HG03469 (cell line): ENCODE data around the gene ARNT2.

Experiments used
- ATAC-seq: cut with Tn5 transposase; IDR thresholded peaks from one replicate; pipeline ENCODE4 v1.9.1; 2021; ENCODE audit warnings: mild to moderate bottlenecking, moderate library complexity, moderate number of reproducible peaks; ENCODE audit not compliant: unreplicated experiment

Gene ARNT2

DNA sequence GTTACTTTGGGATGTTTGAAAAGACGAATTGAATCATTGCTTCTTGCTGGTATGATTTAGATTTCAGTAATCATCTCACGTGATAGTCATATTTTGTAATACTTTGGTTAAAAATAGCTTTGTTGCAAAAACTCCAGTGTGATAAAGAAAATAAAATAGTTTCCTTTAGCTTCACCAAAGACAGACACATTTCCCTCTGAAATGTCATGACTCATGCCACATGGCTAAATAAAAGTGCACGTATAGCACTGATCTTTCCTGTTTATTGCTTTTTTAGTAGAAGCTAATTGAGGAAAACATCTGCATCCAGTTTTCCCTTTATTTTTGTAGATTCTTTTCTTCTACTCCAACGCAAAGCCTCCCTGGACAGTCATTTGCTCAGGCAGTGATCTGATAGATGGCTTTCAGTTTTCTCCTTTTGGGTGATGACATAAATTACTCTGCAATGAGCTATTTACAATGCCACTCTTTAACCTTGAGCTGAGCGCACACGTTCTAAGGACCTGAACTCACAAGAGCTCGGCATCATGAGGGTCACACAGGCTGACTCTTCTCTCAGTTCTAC, 84.9 kb downstream of the ARNT2 start:
- no peak for ATAC-seq

DNA sequence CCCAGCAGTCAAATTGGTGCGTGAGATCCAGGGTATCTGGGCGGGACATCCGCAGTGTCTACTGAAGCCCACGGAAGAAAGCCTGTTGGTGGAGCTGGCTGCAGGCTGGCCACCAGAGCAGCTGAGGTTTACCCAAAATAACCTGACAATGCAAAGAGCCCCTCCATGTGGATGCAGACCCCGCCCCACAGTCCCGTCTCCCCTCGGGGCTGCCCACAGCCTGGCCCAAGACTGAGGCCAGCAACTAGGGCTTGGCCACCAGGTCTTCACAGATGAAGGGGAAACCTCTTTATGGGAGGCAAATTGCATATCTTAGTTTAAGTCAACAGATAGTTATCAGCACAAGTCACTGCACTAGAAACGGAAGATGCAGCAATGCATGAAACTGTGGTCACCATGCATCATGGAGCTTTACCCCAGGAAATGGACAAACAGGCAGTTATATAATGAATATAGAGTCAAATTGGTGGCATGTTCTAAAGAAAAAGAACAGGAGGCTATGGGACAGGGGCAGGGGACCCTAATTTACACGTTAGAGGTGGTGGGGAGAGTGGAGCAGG, 86.3 kb downstream of the ARNT2 start:
- ATAC-seq: no peak

DNA sequence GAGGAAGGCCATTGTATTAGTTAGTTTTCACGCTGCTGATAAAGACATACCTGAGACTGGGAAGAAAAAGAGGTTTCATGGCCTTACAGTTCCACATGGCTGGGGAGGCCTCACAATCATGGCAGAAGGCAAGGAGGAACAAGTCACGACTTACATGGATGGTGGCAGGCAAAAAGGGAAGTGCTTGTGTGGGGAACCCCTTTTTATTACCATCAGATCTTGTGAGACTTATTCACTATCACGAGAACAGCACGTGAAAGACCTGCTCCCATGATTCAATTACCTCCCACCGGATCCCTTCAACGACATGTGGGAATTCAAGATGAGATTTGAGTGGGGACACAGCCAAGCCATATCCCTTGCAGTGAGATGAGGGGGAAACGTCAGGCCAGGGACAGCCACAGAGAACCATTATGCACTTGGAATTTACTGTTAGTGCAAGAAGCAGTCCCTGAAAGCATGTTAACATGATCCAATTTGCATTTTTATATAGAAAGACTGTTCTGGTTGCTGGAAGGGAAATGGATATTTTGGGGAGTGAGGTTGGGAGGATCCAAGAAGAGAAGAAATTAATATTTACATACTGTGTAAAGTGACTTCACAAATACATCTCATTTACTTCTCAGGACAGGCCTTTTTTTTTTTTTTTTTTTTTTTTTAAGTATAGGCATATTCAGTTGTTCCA, 87.1 kb downstream of the ARNT2 start:
- ATAC-seq: no peak

DNA sequence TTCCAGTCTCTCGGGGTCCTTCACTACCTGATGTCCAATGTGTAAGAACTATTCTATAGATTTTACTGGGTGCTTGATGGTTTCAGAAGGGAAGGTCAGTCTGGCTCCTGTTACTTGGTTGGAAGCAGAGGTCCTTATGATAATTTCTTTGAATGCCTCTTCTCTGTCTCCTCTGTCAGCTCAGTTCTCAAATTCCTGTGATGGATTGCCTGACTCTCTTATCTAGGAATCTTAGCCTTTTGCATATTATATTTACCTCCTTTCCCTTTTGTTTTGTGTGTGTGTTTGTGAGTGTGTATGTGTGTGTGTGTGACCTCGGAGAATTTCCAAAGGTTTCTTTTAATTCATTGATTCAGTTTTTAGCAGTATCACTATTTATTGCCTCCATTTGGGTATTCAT, 88.2 kb downstream of the ARNT2 start:
- no peak for ATAC-seq

DNA sequence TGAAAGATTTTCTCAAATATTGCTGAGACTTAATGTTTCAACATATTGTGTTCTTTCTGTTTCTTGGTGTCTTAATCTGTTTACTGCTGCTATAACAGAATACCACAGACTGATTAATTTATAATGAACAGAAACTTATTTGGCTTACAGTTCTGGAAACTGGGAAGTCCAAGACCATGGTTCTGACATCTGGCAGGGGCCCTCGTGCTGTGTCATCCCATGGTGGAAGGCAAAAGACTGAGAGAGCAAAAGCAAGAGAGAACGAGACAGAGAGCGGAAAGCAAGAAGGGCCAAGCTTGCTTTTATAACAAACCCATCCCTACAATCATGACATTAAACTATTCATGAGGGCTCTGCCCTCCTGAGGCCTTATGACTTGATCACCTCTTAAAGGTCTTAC, 88.7 kb downstream of the ARNT2 start:
- no peak for ATAC-seq

DNA sequence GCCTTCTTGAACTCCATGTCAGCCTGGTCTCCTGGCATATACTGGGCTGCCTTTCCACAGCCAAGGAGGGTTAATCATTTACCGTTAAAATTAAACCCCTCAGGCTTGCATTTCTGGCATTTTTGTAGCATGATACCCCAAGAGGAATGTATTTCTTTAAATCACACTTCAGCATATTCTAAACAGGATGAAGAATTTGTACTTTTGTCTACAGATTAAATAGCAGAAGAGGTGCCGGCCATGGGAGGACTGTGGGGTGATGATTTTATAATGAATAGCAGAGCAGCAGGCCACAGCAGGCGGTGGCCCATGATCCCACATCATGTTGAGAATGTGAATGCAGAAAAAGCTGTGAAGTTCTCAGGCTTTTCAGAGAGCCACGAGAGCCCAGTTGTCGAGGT, 90.2 kb downstream of the ARNT2 start:
- no peak for ATAC-seq

DNA sequence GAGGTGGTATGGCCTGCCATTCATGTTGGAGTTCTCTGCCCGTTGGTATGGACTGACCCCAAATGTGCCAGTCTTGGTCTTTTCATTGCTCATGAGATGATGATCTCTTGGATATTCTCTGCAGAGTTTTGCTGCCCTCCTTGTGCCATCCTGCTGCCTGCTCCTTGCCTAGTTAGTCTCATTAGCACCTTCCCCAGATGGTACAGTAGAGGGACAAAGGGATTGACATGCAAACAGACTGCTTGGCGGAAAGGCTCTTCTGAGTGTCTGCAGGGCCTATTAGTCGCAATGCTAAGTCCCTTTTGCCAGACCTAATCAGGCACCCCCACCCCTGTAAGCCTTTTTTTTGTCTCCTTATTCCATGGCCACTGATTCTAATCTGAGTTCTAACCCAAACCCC, 90.6 kb downstream of the ARNT2 start:
- no peak for ATAC-seq

DNA sequence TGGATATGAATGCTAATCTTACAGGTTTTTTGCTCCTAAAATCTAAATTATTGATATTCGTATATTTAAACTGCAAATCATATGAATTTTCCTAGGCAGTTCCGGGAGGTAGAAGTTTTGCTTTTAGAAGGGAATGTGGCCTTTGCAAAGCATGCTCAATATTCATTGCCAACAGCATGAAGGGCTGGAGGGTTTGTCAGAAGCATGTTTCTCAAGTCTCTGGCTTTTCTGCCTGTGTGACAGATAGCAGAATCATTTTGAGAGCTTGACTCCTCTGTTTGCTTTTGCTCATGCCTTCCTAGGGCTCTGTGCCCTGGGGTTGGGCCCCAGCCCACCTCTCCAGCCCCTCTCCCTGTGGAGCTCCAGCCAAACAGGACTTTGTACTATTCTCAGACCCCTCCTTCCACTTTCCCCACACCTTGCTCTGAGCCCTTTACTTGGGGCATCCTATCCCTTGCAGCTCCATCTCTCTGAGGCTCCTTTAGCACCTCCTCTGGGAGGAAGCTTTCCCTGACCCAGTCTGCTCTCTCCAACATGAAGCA, 91.3 kb downstream of the ARNT2 start:
- ATAC-seq: no peak

DNA sequence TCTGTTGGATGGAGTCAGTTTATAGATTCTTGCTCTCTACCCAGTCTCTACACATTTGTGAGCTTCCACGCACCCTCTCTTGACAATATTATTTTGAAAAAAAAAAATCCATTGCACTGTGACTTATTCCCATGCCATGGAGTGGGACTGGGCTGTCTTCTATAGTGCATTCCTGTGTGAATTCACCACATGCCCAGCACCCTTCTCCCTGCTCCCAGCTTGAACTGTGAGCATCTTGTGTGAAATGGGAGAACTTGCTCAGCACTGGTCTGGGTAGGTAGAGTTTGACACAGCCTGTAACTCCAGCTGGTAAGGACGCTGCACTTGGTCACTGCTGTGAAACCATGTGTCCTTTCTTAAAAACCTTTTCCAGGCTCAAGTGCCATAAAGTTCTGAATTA, 91.9 kb downstream of the ARNT2 start:
- ATAC-seq: no peak

DNA sequence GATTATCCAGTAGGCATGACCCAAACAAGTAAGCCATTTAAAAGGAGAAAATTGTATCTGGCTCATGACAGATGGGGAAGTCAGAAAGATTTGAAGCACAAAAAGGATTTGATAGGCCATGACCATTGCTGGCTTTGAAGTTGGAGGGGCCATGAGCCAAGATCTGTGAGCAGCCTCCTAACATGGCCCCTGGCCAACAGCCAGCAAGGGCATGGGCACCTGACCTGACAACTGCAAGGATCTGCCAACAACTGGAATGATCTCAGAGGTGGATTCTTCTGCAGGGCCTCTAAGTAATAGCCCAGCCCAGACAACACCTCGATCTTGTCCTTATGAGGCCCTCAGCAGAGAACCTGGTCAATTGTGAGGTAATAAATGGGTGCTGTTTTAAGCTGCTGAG, 93.0 kb downstream of the ARNT2 start:
- no peak for ATAC-seq

DNA sequence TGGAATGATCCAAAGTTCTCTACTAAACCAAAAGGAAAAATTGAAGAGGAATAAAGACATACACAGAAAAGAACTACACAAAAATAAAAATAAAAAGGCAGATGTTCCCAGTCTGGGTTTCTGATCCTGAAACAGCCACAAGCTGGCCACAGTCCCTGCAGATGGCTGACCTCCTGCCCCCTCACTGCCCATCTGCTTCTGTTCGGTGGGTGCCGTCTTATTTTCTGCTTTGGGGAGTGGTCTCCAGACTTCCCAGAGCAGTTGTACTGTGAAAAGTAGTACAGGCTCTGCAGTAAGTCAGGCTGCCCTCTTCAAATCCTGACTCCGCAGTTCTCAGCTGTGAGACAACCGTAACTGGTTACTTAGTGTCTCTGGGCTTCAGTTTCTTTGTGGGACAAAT, 94.5 kb downstream of the ARNT2 start:
- ATAC-seq: no peak

DNA sequence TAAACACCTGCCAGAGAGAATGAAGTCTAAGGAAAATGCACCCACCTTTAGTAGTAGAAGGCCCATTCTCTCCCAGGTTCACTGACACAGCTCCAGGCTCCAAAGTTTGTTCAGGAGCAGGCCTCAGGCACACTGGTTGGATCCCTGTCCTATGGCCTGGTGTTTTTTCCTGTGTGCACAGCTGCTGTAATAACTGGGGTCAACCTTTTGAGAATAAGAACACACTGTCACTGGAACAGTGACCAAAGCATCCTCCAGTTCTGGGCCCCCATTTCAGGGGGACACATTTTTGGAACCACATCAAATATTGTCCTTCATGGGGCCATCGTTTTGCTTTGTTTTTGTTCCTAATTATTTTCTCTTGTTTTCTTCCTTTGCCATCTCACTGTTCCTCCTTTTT, 95.8 kb downstream of the ARNT2 start:
- ATAC-seq: no peak

DNA sequence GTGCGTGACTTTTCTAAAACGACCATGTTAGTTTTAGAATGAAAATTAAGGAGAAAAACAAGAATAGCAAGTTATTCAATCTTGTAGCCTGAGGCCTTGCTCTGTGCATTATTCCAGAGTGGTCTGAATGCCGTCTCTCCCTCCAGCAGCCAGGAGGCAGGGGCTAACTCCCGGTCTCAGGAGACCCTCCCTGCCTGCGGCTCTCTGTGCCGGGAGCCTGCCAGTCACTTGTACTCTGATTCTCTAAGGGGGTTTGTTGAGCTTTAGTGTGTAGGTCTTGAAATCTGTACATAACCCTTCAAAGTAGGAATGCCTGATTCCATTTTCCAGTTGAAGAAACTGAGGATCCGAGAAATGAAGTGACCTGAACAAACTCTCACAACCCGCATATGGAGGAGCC, 97.3 kb downstream of the ARNT2 start:
- ATAC-seq: no peak

DNA sequence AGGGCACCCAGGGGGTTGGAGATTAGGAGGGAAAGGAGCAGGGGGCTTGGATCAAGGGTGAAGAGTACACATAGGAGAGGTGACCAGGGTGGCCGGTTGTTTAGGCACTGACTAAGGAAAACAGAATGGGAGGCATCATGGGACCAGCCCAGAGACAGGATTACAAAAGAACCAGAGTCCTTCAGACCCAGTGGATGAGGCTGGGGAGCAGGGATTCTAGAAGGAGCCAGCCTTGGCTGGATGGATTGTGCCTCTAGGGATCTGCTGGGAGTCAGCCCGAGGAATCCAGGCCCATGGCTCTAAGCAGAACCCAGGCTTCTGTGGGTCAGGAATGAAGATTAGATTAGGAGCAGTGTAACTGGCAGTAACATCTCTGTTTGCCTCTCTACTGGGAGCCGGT, 98.6 kb downstream of the ARNT2 start:
- no peak for ATAC-seq

DNA sequence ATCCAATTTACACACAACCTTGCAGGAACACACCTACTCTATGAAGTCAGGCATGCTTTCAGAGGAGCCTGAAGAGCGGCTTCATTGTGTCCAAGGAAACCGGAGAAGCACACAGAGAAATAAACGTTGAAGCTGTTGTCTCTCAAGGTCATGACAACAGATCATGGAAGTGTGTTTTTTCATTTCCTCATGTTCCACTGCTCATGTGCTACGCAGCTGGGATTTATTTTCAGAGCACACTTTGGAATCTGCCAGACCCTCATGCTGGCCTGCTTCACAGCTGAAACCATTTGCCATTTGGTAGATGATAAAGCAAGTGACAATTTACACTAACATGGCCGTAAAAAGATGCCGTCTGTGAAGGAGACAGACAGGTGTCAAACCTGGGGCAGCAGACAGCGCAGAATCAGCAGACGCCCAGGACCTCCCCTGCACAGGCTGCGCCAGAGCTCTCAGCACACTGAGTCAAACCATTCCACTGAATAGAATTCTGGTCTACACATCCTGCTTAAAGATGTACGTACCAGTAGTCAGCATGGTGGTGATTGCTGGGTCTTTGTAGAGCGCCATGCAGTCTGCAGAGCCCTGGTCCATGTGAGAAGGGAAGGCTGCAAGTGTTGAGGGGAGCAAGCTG, 99.3 kb downstream of the ARNT2 start:
- ATAC-seq: no peak

DNA sequence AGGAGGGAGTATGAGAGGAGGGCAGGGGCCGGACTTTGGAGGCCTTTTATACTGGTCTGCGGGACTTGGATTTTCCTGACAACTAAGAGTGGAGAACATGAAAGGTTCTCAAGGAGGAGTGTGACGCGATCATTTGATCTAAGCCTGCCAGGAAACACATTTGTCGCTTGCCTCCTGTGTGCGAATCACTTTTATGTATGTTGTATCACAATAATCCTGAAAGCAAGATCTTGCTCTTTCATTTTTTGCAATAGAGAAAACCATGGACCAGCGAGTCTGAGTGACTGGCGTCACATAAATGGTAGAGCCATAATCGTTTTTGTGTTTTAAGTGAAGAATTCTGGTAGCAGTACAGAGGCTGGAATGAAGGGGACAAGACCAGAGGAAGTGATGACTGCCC, 100.7 kb downstream of the ARNT2 start:
- ATAC-seq: no peak

DNA sequence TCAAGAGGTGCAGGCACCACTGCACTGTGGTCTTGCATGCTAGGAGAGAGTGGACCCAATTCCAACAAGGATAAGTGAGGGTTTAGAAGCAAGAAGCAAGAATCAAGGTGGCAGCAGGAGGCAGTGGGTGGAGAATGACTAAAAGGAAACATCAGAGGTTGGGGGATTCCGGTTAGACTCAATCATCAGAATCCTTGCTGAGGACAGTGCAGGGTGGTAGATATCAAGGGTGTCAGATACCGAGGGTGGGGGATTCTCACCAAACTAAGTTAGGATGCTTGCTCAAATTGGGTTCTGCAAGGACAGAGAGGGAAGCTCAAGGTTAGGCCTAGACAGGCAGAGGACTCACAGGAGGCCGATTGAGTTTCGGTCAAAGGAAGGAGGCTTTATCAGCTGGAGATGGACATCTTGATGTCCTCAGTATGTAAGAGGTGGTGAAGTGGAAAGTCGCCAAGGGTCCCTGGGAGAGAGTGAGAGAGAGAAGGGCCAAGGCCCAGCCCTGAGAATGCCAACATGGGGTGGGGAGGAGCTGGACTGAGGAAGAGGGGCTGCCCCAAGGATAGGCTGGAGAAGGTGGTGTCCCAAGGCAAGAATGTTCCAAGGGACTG, 102.2 kb downstream of the ARNT2 start:
- no peak for ATAC-seq

DNA sequence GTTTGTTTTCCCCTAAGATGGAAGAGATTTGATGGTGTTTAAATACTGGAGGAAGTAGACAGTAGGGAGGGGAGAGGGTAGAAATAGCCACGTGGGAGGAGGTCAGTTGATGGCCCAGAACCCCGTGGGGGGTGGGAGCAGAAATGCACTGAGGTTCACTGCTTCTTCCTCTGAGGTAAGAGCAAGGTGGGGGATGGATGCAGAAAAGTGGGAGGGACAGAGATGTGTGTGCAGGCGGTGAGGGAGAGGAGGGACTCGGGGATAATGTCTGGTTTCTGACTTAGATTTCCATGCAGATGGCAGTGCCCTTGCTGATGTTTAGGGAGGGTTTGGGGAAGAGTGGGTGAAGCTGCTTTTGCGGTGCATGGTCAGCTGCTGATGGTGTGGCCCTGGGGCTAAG, 102.9 kb downstream of the ARNT2 start:
- no peak for ATAC-seq

DNA sequence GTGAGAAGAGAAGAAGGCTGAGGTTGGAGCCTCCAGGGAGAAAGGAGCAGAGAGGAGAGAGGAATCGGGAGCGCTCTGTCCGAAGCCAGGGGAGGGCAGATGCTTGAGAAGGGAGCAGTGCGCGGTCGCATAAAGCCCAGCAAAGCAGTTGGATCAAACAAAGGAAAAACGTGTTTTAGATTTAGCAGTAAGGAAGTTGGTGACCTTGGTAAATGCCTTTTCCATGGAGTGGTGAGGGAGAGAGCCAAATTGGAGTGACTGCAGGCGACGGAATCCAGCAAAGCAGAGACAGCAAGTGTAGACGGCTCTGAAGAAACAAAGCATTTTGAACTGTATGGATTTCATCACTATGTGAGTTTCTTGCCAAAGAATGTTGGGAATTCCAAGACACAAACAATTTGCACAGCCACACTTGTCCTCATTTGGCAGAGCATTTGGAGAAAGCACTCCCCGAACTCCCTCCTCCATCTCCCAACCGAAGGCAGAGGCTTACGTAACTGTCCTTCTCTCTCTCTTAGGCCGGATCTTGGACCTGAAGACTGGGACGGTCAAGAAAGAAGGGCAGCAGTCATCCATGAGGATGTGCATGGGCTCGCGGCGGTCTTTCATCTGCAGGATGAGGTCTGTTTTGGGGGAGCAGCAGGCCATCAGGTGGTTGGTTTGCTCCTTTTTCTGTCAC, 103.6 kb downstream of the ARNT2 start:
- no peak for ATAC-seq

DNA sequence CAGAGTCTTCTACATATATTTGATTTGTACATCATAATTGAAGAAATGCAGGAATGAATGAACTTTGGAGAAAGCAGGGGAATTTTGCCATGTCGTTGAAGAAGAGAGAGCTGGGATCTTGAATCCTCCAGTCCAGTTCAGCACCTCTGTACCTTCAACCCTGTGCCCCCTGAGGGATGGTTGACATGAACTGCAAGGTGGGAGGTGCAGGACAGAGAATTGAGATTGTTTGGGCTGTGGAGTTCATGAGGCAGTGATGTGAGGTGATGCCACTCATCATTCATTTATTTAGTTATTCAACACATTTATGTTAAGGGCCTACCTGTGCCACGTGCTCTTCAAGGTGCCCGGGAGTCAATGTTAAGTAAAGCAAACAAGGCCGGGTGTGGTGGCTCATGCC, 104.6 kb downstream of the ARNT2 start:
- ATAC-seq: no peak

DNA sequence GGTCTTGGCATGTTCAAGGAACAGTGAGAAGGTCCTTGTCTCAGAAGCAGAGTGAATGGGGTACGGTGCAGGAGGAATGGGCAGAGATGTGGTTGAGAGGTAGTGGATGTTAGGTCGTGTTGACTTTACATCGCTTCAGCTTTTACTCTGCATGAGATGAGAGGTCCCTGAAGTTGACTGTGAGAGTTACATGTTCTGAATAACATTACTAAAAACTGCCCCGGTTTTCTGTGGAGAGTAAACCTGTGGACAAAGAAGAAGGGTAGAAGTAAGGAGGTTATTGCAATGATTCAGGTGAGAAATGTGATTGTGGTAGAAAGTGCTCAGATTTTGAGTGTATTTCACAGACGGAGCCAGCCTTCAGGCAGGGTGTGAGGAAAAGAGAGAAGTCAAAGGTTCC, 105.6 kb downstream of the ARNT2 start:
- no peak for ATAC-seq
